Hematopoietic multipotent progenitor cell treated with erythropoietin and hydrocortisone succinate and interleukin-3 and kit ligand, for 17 days (in vitro differentiated cells): ENCODE measurements around the gene NDNF.

ENCODE experiments used
- DNase-seq: peaks from one replicate; pipeline ENCODE4 v3.0.0-alpha.2; 2015; ENCODE audit warnings: low spot score

The NDNF gene

DNA sequence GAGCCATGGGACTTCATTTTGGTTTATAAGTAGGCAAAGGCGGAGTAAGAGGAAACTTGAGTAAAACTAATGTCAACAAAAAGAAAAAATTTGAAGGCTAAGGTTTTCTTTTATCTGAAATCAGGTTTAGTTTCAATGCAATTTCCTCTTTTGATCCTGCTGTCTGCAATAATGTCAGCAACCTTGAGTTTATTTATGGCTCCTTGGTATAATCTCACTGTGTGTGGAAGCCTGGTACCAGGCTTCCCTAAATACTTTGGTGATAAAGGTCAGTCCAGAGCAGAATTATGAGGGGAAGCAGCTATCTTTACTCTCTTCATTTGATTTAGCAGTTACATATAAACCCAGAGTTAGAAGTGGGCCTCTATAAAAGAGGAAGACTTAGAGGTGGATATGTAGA lies 57.8 kb downstream of the NDNF start:
- no peak for DNase-seq

DNA sequence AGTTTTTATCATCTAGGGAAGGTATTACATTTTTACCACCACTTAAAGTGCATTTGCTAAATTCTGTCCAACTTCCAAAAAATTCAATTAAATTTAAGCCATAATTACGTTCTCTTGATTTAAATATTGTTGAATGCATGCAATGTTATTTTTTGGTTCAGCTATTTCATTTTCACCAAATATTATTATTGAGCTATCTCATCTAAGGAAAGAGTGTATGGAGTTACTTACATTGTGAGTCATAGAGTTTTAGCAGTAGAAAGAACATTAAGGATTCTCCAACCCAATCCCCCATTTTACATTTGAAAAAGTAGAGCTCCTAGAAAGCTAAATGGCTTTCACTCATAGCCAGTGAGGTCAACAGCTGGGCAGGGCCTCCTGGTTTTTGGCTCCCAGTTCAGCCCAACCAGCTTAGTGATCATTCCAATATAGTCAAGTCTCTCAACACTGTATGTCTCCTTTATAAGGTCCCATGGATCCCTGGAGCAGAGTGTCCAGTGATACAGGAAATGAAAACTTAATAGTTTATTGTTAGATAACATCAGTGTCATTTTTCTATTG lies 60.5 kb downstream of the NDNF start:
- DNase-seq, result no peak

DNA sequence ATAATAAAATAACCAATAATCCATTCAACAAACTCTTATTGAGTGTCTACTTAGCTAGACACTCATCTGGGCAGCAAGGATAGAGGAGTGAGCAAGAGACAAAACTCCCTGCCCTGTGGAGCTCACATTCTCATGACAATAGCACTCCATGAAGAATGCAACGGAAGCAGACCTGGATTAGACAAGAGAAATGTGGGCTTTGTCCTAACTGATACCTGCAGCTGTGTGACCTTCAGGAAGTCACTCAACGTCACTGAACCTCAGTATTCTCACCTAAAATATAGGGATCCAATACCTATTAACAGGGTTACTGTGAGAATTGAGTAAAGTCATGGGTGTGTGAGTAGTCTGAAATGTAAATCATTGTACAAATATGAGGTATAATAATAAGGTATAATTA lies 61.2 kb downstream of the NDNF start:
- DNase-seq, result no peak

DNA sequence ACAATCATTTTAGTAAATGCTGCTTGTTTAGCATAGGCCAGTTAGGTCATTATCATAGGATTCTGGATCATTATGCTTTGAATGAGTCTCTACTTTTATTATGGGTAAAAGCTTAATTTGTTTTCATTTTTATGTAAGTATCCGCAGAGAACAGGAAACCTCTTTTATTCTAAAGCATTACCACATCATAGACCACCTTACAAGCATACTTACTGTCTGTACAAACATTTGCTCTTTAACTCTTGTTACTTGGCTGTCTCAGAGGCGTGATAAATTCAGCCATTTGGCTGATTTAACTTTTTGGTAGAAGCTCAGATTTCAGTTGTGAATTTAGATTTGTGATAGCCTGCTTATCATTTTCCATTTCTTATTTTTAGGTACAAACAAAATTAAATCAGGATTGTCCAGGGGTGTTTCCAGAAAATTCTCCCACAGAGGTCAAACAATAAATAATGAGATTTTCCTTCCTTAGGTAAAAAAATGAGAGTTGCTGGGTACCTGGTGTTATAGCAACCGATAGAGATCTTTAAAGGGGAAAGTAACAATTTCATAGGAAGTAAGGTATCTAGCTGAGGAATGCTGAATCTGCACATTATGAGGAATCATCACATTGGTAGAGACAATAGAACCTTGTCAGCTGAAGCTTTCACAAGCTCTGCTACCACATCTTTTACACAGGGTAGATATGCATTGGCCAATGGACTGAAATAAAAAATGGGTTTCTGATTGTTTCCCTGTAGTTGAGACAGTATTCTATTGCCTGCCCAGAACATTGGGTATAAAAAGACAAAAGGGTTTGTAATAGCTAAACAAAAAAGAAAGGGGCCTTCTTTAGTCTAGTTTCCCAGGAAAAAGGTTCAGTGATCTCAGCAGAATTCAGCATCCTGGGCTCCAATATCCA lies 62.5 kb downstream of the NDNF start:
- DNase-seq, result no peak

DNA sequence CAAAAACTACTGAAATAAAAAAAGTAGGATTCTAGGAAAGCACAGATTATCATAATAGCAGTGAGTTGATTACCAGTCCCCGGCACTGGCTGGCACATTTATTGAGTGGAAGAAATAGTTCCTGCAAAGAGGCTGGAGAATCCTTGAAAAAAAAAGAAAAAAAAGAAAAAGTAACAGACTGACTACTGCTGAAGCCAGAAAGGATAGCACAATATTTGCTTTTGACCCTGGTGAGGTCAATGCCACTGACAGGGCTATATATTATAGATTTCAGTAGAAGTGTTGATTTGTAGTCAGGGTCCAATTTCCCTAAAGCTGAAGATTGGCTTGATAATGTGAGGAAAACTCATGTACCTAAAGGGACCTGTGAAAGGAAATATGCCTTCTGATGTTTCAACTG lies 64.7 kb downstream of the NDNF start:
- DNase-seq, result no peak

DNA sequence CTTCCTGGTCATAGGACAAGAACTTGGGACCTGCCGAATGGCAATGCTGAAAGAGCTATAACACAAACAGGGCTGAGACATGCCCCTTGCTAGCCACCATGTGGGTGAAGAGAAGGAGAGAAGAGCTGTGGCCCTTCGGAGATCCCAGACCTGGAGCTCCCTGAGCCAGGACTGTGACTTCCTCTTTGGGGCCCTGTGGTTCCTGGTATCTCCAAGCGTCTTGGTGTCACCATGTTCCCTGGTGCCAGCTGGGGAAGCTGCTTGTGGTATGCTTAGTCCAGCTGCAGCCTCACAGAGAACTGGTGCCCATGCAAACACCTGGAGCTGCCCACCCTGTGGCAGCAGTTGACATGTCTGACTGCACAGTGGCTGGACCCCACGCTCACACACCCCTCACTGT lies 68.5 kb downstream of the NDNF start:
- DNase-seq, result no peak

DNA sequence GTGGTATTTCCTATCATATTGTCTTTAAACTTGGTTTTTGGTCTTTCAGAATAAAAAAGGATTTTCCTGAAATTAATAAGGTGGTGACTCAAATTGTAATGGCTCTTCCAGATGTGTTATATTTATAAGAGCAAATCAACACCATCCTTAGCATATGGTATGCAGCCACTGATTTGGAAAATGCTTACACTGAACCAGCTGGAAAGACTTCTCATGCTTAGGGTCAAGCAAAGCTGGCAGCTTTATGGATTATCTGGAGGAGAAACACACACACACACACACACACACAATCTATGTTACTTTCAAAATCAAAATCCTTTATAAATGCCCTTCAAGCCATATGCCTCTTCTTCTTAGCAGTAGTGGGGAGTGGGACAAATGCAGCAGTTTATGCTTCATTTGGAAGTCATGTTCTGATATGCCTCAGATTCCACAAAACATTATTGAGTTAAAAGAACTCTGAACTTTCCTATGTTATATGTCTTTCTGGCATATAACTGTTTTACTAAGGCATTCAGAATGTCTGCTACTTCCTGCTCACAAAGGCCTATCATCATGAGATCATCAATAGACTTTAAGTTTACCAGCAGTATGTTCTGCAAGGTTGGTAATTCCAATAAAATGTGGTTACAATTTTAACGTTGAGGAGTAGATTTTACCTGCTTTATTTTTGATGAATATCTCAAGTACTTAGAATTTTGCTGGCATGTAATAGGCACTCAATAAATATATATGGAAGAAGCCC lies 76.9 kb downstream of the NDNF start:
- no peak for DNase-seq

DNA sequence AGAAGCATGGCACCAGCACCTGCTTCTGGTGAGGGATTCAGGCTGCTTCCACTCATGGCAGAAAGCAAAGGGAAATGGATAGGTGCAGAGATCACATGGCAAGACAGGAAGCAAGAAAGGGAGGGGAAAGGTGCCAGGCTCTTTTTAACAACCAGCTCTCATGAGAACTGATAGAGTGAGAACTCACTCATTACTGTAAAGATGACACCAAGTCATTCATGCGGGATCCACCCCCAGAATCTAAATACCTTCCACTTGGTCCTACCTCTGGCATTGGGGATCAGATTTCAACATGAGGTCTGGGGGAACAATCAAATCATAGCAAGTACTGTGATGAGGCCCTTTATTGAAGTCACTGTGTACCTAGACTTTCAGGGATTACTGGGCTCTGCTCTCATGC lies 77.8 kb downstream of the NDNF start:
- no peak for DNase-seq

DNA sequence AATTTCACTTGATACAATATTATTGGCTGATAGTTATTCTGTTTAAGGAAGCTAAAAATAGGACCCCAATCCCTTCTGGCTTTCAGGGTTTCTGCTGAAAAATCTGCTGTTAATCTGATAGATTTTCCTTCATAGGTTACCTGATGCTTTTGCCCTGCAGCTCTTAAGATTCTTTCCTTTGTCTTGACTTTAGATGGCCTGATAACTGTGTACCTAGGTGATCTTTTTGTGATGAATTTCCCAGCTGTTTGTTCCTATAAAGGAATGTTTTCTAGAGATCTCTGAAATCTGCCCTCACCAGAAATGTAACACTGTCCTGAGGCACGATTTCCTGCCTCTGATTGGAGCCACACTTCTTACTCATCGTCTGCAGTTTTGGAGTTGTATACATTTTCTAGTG lies 80.5 kb downstream of the NDNF start:
- no peak for DNase-seq

DNA sequence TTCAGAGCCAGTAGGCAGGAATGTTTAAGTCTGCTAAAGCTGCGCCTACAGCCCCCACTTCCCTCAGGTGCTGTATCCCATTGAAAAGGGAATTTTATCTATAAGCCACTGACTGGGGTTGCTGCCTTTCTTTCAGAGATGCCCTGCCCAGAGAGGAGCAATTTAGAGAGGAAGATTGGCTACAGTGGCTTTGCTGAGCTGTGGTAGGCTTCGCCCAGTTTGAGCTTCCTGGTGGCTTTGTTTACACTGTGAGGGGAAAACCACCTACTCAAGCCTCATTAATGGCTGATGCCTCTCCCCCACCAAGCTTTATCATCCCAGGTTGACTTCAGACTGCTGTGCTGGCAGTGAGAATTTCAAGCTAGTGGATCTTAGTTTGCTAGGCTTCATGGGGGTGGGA lies 82.1 kb downstream of the NDNF start:
- DNase-seq, result no peak
